ENCODE measurements around the gene PSMB10.
A peak's percentile ranks its signal among the peaks of the same experiment; 100 is the strongest.
"Not testable (repeated sequence)": the region's sequence is repeated elsewhere in the genome, so short reads cannot be mapped to it uniquely, and the experiment has no call there.

Gene PSMB10

GRCh38 chr16:67936124-67936879 lies at the start of gene PSMB10:
Gene PSMB10 (minus strand): TSS chr16:67936850. CDS start chr16:67936749, 101 bp downstream.
- DNase-seq (ENCODE audit: low read depth in 2 of 2): no peak

GRCh38 chr16:67982011-67982696 lies 45.5 kb upstream of the PSMB10 start:
- no peak for DNase-seq (ENCODE audit: low read depth in 2 of 2)

DNA sequence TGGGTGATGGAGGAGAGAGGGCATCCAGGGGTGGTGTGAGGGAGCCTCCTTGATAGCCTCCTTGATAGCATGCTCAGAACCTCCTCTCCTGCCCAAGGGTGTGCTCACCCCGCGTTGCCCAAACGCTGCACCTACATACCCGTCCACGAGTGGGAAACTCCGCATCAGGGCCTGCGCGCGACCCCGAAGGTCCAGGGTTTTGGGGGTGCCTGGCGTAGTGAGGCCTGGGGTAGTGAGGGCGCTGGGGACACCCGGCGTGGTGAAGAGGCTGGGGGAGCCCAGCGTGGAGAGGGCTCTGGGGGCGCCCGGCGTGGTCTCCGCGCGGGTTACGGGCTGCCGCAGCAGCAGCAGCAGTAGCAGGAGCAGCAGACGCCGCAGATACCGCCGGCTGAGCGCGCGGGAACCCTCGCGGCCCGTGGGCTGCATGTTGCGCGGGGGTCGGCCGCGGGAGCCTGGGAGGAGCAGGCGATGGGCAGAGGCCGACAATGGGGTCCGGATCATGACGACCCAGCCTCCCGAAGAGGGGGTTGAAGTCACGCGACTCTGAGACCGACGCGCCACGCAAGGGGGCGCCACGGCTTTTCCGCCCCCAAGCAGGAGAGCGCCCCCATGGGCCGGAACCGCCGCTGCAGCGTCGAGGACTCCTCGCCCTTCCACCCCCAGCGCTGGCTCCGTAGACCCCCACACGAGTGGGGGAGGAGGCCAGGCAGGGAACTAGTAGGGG lies 43.5 kb upstream of the PSMB10 start, which contains the start of gene DPEP3:
TSS of gene DPEP3 (minus strand) at position 545 of the 724 bp plus-strand sequence. CDS start at position 426, 119 bp downstream.
- DNase-seq (ENCODE audit: low read depth in 2 of 2): no peak

GRCh38 chr16:67977469-67978227 lies 41.0 kb upstream of the PSMB10 start:
- no peak for DNase-seq (ENCODE audit: low read depth in 2 of 2)

DNA sequence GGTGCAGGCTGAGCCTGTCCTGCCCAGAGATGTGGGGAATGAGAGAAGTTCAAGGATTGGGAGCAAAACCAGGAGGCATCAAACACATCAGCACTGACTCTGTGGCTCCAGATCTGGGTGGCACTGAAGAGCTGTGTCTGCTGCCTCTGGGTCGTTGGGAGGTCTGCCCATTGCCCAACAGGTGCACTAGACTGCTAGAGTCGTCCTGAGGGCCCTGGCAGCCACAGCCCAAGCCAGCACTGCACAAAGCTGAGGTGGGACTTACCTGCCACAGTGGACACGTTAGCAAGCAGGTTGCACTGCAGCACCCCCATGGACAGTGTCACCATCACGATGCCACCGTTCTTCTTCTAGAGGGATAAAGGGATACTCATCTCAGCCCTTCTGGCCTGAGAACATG lies 40.4 kb upstream of the PSMB10 start:
- no peak for DNase-seq (ENCODE audit: low read depth in 2 of 2)

- DNase-seq (ENCODE audit: low read depth in 2 of 2): no peak
Observed at GRCh38 chr16:67976205-67976604, 39.6 kb upstream of the PSMB10 start.

DNA sequence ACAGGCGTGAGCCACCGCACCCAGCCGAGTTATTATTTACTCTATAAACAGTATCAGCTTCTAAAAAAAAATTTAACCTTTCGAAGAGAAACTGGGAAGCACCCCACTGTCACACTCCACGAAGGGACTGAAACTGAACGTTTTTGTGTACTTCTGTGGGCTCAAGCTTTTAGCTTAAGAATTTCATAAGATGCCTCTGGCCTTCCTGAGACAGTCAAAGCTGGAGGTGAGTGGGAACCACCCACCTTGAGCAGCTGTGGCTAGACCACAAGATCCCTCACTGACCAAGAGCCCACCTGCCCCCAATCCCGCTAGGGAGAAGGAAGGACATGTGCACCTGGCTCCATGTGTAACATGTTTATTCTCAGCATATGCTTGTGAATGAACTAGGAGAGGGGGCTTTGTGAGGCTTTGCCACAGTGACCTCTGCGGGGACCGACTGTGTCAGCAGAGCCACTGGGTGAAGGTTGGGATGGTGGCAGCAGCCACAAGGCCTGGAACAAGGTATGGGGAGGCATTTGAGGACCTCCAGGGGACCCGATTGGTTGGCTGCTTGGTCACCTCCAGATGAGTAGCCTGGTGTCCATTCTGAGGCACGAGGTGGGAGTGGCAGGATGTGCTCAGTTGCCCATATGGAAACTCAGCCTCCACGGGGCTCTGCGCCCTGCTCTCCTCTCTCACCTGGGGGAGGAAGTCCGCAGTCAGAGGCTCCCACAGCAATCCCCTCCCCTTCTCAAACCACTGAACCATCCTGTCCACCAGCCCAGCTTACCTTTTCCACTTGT lies 38.9 kb upstream of the PSMB10 start:
- no peak for DNase-seq (ENCODE audit: low read depth in 2 of 2)

DNA sequence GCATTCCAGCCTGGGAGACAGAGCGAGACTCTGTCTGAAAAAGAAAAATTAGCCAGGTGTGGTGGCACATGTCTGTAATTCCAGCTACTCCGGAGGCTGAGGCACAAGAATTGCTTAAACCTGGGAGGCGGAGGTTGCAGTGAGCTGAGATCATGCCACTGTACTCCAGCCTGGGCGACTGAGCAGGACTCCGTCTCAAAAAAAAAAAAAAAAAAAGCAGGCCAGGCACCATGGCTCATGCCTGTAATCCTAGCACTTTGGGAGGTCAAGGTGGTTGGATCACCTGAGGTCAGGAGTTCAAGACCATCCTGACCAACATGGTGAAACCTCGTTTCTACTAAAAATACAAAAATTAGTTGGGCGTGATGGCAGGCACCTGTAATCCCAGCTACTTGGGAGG lies 35.6 kb upstream of the PSMB10 start:
- not testable (repeated sequence) for DNase-seq (ENCODE audit: low read depth in 2 of 2)

DNA sequence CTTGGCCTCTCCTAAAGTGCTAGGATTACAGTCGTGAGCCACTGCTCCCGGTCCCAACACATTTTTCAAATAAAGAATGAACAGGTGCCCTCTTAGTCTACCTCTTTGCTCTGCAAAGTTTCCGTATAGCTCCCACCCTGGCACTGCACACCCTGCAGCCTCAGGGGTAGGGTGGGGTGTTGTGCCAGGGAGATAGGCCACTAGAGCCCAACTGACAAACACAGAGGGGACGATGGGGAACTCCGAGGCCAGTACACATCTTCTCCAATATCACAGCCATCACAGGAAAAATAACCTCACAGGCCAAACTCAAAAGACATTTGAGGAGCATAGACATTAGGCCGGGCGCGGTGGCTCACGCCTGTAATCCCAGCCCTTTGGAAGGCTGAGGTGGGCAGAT lies 34.5 kb upstream of the PSMB10 start:
- DNase-seq (ENCODE audit: low read depth in 2 of 2): no peak

GRCh38 chr16:67969254-67970039 lies 32.8 kb upstream of the PSMB10 start:
- no peak for DNase-seq (ENCODE audit: low read depth in 2 of 2)

DNA sequence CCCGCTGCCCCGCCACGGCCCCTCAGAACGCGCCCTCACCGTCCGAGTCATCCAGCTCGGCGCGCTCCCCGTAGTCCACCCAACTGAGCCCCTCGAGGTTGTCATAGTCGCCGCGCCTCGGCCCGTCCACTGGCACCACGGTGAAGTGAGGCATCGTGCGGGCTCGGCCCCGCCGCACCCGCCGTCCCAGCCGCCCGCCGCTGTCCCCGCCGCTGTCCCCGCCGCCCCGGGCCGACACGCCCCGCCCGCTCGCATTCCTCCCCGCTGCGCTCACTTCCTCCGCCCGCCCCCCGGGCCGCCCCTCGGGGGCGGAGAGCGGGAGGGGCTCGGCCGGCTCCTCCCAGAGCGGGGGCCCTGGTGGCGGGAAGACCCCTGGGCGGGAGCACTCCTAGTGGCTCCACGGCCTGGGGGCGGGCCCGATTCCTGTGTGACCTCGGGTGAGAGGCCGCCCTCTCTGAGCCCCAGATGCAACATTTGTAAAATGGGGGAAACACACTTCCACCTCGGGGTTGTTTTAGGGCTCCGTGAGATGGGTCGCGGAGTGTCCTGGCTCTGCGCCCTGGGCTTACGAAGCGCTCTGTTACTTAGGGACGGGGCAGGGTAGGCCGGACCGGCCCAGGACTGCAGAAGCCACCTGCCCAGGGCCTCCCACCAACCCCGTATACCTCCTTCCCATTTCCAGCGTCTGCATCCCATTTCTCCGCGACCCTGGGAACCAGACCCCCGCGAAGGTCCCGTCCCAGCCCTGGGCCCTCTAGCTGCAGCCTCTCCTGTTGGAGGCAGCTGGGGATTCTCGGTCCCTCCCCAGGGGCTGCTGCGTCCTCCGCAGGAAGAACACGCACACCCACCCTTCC lies 32.0 kb upstream of the PSMB10 start, which contains the start of gene SLC12A4:
TSS of gene SLC12A4 (minus strand) at position 238 of the 854 bp plus-strand sequence. CDS start at position 154, 84 bp downstream.
- peak; percentile 67 to 72 for DNase-seq (ENCODE audit: low read depth in 2 of 2)

DNA sequence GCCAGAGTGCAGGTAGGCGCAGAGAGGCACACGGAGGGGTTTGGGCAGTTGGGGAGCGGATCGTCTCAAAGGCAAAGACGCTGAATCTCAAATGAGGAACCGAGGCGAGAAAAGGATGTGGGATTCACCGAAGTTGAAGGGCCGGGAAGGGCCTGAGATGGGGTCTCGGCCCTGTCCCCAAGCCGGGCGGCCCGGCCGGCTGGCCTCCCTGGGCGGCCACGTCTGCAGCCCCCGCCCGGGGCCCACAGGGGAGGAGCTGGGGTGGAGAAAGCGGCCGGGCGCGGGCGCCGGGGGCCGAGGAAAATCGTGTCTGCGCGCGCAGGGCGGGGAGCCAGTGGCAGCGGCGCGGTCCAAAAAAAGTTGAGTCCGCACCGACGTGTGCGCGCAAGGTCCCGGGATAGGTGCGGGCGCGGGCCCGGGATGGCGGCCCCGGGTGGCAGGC lies 31.3 kb upstream of the PSMB10 start:
- DNase-seq (ENCODE audit: low read depth in 2 of 2): no peak

- no peak for DNase-seq (ENCODE audit: low read depth in 2 of 2)
Observed at GRCh38 chr16:67967183-67967957, 30.7 kb upstream of the PSMB10 start.

- DNase-seq (ENCODE audit: low read depth in 2 of 2): no peak
Observed at GRCh38 chr16:67966549-67967182, 30.0 kb upstream of the PSMB10 start.

DNA sequence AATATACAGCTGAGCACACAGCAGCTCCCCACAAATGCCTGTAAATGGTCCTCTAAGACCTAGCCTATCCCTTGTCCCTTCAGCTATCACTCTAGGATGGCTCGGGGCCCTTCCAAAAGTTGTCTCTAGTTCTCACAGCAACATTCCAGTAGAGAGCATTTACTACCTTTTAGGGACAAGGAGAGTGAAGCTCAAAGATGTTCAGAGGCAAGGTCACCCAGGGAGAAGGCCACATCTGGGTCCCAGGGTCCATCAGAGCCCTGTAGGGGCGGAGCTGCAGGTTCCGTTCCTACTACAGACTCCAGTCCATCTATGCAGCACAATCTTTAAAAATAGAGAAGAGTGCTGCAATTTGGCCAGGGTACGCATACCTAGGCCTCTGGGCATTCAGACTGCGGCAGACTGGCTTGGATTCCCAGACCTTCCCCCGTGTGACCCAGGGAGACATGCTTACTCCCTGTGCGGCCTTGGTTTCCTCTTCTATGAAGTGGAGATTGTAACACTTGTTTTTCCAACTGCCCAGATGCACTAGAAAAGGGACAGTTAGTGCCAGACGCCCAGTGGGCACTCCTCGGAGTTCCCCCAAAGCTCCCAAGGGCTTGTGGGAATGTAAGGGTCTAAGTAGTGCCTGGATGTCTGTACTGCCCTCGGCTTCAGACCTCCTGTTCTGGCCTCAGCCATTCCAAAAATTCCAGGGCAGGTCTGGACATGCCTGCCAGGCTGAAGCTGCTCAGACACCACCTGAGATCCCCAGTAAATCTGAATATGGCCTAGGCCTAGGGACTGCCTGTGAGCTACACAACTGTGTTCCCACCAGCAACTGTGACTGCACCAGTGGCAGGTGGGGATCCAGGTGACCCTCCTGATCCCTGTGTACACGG lies 29.3 kb upstream of the PSMB10 start:
- DNase-seq (ENCODE audit: low read depth in 2 of 2): no peak

GRCh38 chr16:67964477-67965131 lies 28.0 kb upstream of the PSMB10 start:
- DNase-seq (ENCODE audit: low read depth in 2 of 2): no peak

Data from fibroblast of skin of left quadriceps (primary cell).